Stimulated activated CD4-positive, alpha-beta T cell treated with anti-CD3 and anti-CD28 coated beads, Interleukin-15, amount 100 ng/mL, for 48 hours (primary cell): ENCODE data around the gene ID3.

Experiments
- DNase-seq, 2 donors: peaks; one replicate each; pipeline ENCODE4 v3.0.0-alpha.2; 2020; ENCODE audit warnings: low read depth in 2 of 2

The ID3 gene

GRCh38 chr1:23566304-23566703 is 7.0 kb upstream of the ID3 start:
- DNase-seq: no peak

GRCh38 chr1:23565776-23566175 is 6.5 kb upstream of the ID3 start:
- DNase-seq: no peak

GRCh38 chr1:23564529-23565122 is 5.3 kb upstream of the ID3 start:
- DNase-seq: no peak

- no peak for DNase-seq
These were observed 4.6 kb upstream of the ID3 start for GRCh38 chr1:23563755-23564374.

GRCh38 chr1:23563003-23563402 is 3.7 kb upstream of the ID3 start:
- no peak for DNase-seq

GRCh38 chr1:23562137-23562876 is 3.0 kb upstream of the ID3 start:
- DNase-seq: no peak

GRCh38 chr1:23561813-23562100 is 2.5 kb upstream of the ID3 start:
- DNase-seq: no peak

- DNase-seq: no peak
These were observed 1.9 kb upstream of the ID3 start for GRCh38 chr1:23561076-23561812.

GRCh38 chr1:23559985-23560741 is 862 bp upstream of the ID3 start:
- DNase-seq: no peak

GRCh38 chr1:23558872-23559135 is 497 bp downstream of the ID3 start:
- DNase-seq: no peak

- DNase-seq: no peak
These were observed 995 bp downstream of the ID3 start for GRCh38 chr1:23558140-23558871.

GRCh38 chr1:23557471-23558124 is 1.7 kb downstream of the ID3 start:
- no peak for DNase-seq

- no peak for DNase-seq
These were observed 2.4 kb downstream of the ID3 start for GRCh38 chr1:23556635-23557470.

- DNase-seq: no peak
These were observed 3.2 kb downstream of the ID3 start for GRCh38 chr1:23555986-23556634.

GRCh38 chr1:23555270-23555985 is 3.9 kb downstream of the ID3 start:
- no peak for DNase-seq

GRCh38 chr1:23554481-23555269 is 4.6 kb downstream of the ID3 start:
- DNase-seq: peak; percentile 65 to 76

GRCh38 chr1:23554127-23554480 is 5.2 kb downstream of the ID3 start:
- DNase-seq: no peak
